Measurements from ENCODE around the gene SRPK2.
"Not testable (repeated sequence)": the region's sequence is repeated elsewhere in the genome, so short reads cannot be mapped to it uniquely, and the experiment has no call there.

SRPK2 gene

GRCh38 chr7:105376908-105377533 is 11.7 kb downstream of the SRPK2 start:
- DNase-seq, result no peak

- no peak for DNase-seq
Observed at GRCh38 chr7:105369944-105370343, 18.8 kb downstream of the SRPK2 start.

GRCh38 chr7:105367458-105367857 is 21.3 kb downstream of the SRPK2 start:
- no peak for DNase-seq

- DNase-seq, result no peak
Observed at GRCh38 chr7:105365541-105366534, 22.9 kb downstream of the SRPK2 start.

GRCh38 chr7:105364684-105365083 is 24.0 kb downstream of the SRPK2 start:
- DNase-seq, result no peak

- not testable (repeated sequence) for DNase-seq
Observed at GRCh38 chr7:105363657-105364056, 25.1 kb downstream of the SRPK2 start.

- DNase-seq, result not testable (repeated sequence)
Observed at GRCh38 chr7:105362685-105363084, 26.0 kb downstream of the SRPK2 start.

- not testable (repeated sequence) for DNase-seq
Observed at GRCh38 chr7:105361995-105362394, 26.7 kb downstream of the SRPK2 start.

- DNase-seq, result not testable (repeated sequence)
Observed at GRCh38 chr7:105360149-105360548, 28.6 kb downstream of the SRPK2 start.

GRCh38 chr7:105355701-105356100 is 33.0 kb downstream of the SRPK2 start:
- no peak for DNase-seq

GRCh38 chr7:105354383-105354782 is 34.3 kb downstream of the SRPK2 start:
- DNase-seq, result no peak

GRCh38 chr7:105353752-105354328 is 34.9 kb downstream of the SRPK2 start:
- peak; percentile 71 for DNase-seq

- DNase-seq, result no peak
Observed at GRCh38 chr7:105352901-105353668, 35.6 kb downstream of the SRPK2 start.

- peak; percentile 91 for DNase-seq
Observed at GRCh38 chr7:105352018-105352612, 36.6 kb downstream of the SRPK2 start.

- no peak for DNase-seq
Observed at GRCh38 chr7:105350906-105351305, 37.8 kb downstream of the SRPK2 start.

- not testable (repeated sequence) for DNase-seq
Observed at GRCh38 chr7:105348177-105348576, 40.5 kb downstream of the SRPK2 start.

- no peak for DNase-seq
Observed at GRCh38 chr7:105346593-105347322, 42.0 kb downstream of the SRPK2 start.

- no peak for DNase-seq
Observed at GRCh38 chr7:105346138-105346537, 42.6 kb downstream of the SRPK2 start.

- no peak for DNase-seq
Observed at GRCh38 chr7:105345725-105346124, 43.0 kb downstream of the SRPK2 start.

GRCh38 chr7:105345003-105345402 is 43.7 kb downstream of the SRPK2 start:
- no peak for DNase-seq
